ENCODE data around the gene PAPLN.

DNA sequence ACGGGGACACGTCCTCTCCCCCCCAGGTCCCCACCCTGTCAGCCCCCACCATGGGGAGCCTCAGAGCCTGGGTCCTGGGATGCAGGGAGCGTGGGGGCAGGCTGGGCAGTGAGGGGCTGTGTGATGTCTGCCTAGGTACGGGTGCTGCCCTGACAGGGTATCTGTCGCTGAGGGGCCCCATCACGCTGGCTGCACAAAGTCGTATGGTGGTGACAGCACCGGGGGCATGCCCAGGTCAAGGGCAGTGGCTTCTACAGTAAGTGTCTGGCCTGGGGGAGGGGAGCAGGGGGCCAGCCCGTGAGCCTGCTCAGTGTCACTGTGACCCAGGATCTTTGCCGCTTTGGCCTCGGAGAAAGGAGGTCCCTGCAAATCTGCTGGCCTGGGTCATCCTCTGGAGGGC lies 23.3 kb downstream of the PAPLN start:
- TF ChIP-seq, protein P1, sequence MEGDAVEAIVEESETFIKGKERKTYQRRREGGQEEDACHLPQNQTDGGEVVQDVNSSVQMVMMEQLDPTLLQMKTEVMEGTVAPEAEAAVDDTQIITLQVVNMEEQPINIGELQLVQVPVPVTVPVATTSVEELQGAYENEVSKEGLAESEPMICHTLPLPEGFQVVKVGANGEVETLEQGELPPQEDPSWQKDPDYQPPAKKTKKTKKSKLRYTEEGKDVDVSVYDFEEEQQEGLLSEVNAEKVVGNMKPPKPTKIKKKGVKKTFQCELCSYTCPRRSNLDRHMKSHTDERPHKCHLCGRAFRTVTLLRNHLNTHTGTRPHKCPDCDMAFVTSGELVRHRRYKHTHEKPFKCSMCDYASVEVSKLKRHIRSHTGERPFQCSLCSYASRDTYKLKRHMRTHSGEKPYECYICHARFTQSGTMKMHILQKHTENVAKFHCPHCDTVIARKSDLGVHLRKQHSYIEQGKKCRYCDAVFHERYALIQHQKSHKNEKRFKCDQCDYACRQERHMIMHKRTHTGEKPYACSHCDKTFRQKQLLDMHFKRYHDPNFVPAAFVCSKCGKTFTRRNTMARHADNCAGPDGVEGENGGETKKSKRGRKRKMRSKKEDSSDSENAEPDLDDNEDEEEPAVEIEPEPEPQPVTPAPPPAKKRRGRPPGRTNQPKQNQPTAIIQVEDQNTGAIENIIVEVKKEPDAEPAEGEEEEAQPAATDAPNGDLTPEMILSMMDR (IDR thresholded peaks at IDR 0.05 in 2 of 3, conservative IDR thresholded peaks at IDR 0.05 in 1 of 3; ENCODE audit: borderline replicate concordance in 1 of 3, insufficient read depth in 1 of 3, low read depth in 2 of 3, low read length in 2 of 3) = no peak
- TF ChIP-seq, protein P2, sequence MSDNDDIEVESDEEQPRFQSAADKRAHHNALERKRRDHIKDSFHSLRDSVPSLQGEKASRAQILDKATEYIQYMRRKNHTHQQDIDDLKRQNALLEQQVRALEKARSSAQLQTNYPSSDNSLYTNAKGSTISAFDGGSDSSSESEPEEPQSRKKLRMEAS (IDR thresholded peaks at IDR 0.05) = no peak
- TF ChIP-seq TCF7L2 (IDR thresholded peaks at IDR 0.05; ENCODE audit: borderline replicate concordance, extremely low read depth, insufficient read depth, insufficient read length) = no peak
- TF ChIP-seq, protein P3, sequence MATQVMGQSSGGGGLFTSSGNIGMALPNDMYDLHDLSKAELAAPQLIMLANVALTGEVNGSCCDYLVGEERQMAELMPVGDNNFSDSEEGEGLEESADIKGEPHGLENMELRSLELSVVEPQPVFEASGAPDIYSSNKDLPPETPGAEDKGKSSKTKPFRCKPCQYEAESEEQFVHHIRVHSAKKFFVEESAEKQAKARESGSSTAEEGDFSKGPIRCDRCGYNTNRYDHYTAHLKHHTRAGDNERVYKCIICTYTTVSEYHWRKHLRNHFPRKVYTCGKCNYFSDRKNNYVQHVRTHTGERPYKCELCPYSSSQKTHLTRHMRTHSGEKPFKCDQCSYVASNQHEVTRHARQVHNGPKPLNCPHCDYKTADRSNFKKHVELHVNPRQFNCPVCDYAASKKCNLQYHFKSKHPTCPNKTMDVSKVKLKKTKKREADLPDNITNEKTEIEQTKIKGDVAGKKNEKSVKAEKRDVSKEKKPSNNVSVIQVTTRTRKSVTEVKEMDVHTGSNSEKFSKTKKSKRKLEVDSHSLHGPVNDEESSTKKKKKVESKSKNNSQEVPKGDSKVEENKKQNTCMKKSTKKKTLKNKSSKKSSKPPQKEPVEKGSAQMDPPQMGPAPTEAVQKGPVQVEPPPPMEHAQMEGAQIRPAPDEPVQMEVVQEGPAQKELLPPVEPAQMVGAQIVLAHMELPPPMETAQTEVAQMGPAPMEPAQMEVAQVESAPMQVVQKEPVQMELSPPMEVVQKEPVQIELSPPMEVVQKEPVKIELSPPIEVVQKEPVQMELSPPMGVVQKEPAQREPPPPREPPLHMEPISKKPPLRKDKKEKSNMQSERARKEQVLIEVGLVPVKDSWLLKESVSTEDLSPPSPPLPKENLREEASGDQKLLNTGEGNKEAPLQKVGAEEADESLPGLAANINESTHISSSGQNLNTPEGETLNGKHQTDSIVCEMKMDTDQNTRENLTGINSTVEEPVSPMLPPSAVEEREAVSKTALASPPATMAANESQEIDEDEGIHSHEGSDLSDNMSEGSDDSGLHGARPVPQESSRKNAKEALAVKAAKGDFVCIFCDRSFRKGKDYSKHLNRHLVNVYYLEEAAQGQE (IDR thresholded peaks at IDR 0.05; ENCODE audit: low read depth) = no peak
- TF ChIP-seq ELF1 (IDR thresholded peaks at IDR 0.05; ENCODE audit: borderline replicate concordance, low read depth) = no peak
- no peak for TF ChIP-seq POLR2AphosphoS5 (IDR thresholded peaks at IDR 0.05; ENCODE audit: low read depth, low read length)
- TF ChIP-seq EGR1 (IDR thresholded peaks at IDR 0.05; ENCODE audit: low read depth) = no peak
- no peak for TF ChIP-seq POLR2A (IDR thresholded peaks at IDR 0.05; ENCODE audit: borderline replicate concordance, extremely low read depth, insufficient read depth, insufficient read length)
- TF ChIP-seq EZH2phosphoT487 (IDR thresholded peaks at IDR 0.05; ENCODE audit: borderline replicate concordance) = no peak
- TF ChIP-seq CEBPB (IDR thresholded peaks at IDR 0.05; ENCODE audit: low read depth) = no peak
- TF ChIP-seq SIN3A (IDR thresholded peaks at IDR 0.05; ENCODE audit: low read depth) = no peak
